Measurements from ENCODE around the gene PRKCSH. TPM values are rescaled to one million over a fixed set of nuclear protein-coding genes. Genes with fewer than 3 reads are reported as not detected.

Gene PRKCSH
- total RNA-seq, 6 experiments from 2014 or later, result 114 to 206 (median 192) TPM

DNA sequence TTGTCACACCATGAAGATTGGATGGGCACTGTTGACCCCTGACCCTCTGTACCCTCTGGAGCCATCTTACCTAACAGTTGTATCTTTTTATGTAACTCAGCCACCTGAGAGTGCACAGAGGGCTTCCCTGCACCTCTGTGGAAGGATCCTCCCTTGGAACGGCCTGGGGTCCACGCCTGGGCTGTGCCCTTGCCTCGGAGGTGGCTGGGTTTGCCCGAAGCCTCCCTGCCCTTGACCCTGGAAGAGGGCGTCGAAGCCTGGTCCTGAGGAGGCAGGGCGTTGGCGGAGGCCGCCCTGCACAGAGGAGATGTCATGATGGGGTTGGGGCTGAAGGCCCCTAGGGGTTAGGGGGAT, 755 bp upstream of the PRKCSH start:
- Histone ChIP-seq H3K4me1 (peaks cover 0 to 11% (median 5%) of the 10 kb centered on the region in 4 donors), H3K9me3 (no peaks in the 10 kb centered on the region), H3K4me3 (peak overlapping the region in 2 of 3 donors; percentile 27 to 72), H3K27ac (peak overlapping the region; percentile 23 to 47 (median 24)), H3K27me3 (no peaks in the 10 kb centered on the region), H3K36me3 (peaks cover 0 to 27% (median 10%) of the 10 kb centered on the region in 4 donors)
- WGBS (ENCODE audit: insufficient coverage, low coverage, low lambda C conversion rate, missing lambda C conversion rate), result 2% methylated on average over 7 of the region's 9 CpGs
- intact Hi-C loops (cut with DNase I), result no loop called here
- no peak for DNase-seq
- ATAC-seq, result peak in 2 of 4 donors; percentile 1
- TF ChIP-seq, protein P1, sequence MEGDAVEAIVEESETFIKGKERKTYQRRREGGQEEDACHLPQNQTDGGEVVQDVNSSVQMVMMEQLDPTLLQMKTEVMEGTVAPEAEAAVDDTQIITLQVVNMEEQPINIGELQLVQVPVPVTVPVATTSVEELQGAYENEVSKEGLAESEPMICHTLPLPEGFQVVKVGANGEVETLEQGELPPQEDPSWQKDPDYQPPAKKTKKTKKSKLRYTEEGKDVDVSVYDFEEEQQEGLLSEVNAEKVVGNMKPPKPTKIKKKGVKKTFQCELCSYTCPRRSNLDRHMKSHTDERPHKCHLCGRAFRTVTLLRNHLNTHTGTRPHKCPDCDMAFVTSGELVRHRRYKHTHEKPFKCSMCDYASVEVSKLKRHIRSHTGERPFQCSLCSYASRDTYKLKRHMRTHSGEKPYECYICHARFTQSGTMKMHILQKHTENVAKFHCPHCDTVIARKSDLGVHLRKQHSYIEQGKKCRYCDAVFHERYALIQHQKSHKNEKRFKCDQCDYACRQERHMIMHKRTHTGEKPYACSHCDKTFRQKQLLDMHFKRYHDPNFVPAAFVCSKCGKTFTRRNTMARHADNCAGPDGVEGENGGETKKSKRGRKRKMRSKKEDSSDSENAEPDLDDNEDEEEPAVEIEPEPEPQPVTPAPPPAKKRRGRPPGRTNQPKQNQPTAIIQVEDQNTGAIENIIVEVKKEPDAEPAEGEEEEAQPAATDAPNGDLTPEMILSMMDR (IDR thresholded peaks at IDR 0.05), result no peak
- no peak for TF ChIP-seq POLR2A (IDR thresholded peaks at IDR 0.05)

DNA sequence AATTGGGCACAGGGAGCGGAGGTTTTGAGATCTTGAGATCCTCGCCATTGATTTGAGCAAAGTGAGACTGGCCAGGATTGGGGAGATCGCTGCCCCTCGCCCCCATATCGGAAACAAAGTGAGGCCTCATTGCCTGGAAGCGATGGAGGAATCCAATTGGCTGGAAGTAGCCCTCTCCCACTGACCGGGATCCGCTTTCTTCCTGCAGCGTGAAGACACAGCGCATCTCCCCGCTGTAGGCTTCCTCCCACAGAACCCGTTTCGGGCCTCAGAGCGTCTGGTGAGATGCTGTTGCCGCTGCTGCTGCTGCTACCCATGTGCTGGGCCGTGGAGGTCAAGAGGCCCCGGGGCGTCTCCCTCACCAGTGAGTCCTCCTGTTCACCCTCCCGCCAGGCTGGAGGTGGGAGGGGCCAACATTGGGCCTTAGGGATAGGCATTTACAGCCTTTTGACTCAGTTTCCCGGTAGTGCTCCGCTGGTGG, 438 bp downstream of the PRKCSH start:
- peak overlapping the region; percentile 47 to 72 (median 67) for H3K27ac ChIP-seq
- ATAC-seq, result peak in 1 of 4 donors; percentile 1
- H3K4me3 ChIP-seq, result peak overlapping the region; percentile 72 to 89 (median 83)
- H3K36me3 ChIP-seq, result peaks cover 0 to 39% (median 15%) of the 10 kb centered on the region in 4 donors
- H3K27me3 ChIP-seq, result no peaks in the 10 kb centered on the region
- H3K9me3 ChIP-seq, result no peaks in the 10 kb centered on the region
- peak in 2 of 3 donors; percentile 47 to 60 for DNase-seq
- H3K4me1 ChIP-seq, result peaks cover 0 to 11% (median 5%) of the 10 kb centered on the region in 4 donors
- WGBS (ENCODE audit: insufficient coverage, low coverage, low lambda C conversion rate, missing lambda C conversion rate), result 0% methylated on average over 8 of the region's 21 CpGs
- intact Hi-C loops (cut with DNase I), result no loop called here
- peak; percentile 3 for TF ChIP-seq POLR2A (IDR thresholded peaks at IDR 0.05)
- TF ChIP-seq, protein P1 (IDR thresholded peaks at IDR 0.05), result no peak

DNA sequence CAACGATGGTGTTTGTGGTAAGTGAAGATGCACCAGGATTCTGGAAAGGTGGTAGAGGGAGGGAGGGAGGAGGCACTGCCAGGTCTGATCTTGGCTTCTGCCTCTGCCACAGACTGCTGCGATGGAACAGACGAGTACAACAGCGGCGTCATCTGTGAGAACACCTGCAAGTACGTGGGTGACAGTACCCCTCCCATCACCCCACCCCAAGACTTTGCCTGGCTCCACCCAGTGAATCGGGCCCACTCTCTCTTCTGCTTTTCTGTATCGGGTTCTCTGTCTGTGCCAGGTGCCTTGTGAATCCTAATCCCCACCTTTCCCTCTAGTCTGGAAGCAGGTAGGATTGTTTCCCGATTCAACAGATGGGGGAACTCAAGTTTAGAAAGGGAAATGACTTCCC, 2.5 kb downstream of the PRKCSH start:
- peaks cover 0 to 60% (median 29%) of the 10 kb centered on the region in 4 donors for H3K36me3 ChIP-seq
- intact Hi-C loops (cut with DNase I), result no loop called here
- H3K4me3 ChIP-seq, result no peak overlapping the region
- peaks cover 0 to 11% (median 5%) of the 10 kb centered on the region in 4 donors for H3K4me1 ChIP-seq
- DNase-seq (no peak), ATAC-seq (no peak)
- no peak overlapping the region for H3K27ac ChIP-seq
- no peaks in the 10 kb centered on the region for H3K9me3 ChIP-seq
- 97% methylated on average over 4 of the region's 9 CpGs for WGBS (ENCODE audit: insufficient coverage, low coverage, low lambda C conversion rate, missing lambda C conversion rate)
- no peak for TF ChIP-seq POLR2A (IDR thresholded peaks at IDR 0.05)
- TF ChIP-seq, protein P1 (IDR thresholded peaks at IDR 0.05), result no peak
- no peaks in the 10 kb centered on the region for H3K27me3 ChIP-seq

DNA sequence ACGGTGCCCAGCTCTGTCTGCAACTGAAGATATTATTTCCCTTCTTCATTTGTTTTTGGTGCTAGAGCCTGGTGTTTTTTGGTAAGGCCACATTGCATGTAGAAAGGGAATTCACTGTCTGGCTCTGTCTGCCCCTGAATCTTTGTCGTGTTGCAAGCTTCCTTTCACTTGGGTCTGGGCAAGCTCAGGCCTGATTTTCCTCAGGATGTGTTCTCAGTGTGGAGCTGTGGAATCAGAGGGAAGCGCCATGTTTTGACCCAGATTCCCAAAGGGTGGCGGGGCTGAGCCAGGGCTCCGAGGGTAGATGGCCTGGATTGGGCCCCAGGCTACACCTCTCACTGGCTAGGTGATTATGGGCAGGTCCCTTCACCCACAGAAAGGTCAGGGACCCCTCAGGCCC, 8.6 kb downstream of the PRKCSH start:
- H3K4me3 ChIP-seq, result no peak overlapping the region
- ATAC-seq (no peak), DNase-seq (no peak)
- no peaks in the 10 kb centered on the region for H3K4me1 ChIP-seq
- TF ChIP-seq, protein P1 (IDR thresholded peaks at IDR 0.05), result no peak
- no peak for TF ChIP-seq POLR2A (IDR thresholded peaks at IDR 0.05)
- intact Hi-C loops (cut with DNase I), result loop anchor here in 1 of 2 donors (10.0 kb wide), 2 partner anchors 59 to 149 kb away; partner anchors contain the start of genes EPOR and TSPAN16
- 71% methylated on average over 1 of the region's 5 CpGs for WGBS (ENCODE audit: insufficient coverage, low coverage, low lambda C conversion rate, missing lambda C conversion rate)
- H3K27me3 ChIP-seq, result no peaks in the 10 kb centered on the region
- H3K9me3 ChIP-seq, result no peaks in the 10 kb centered on the region
- no peak overlapping the region for H3K27ac ChIP-seq
- peaks cover 0 to 73% (median 34%) of the 10 kb centered on the region in 4 donors for H3K36me3 ChIP-seq

All from right lobe of liver (tissue), 6 donors.